ENCODE measurements around the gene CAP2. TPM values are rescaled to one million over a fixed set of nuclear protein-coding genes. Genes with fewer than 3 reads are reported as not detected.
"Not testable (repeated sequence)": the region's sequence is repeated elsewhere in the genome, so short reads cannot be mapped to it uniquely, and the experiment has no call there.

The CAP2 gene
- total RNA-seq, 2 experiments from 2014 or later = not detected

- peaks cover 48% of the 10 kb centered on the region for H3K27me3 Mint-ChIP-seq
- DNase-seq (no peak), ATAC-seq (no peak)
- CTCF ChIA-PET = no interaction called here
- H3K36me3 Mint-ChIP-seq (ENCODE audit: low read depth) = peaks cover 1% of the 10 kb centered on the region
- no peak overlapping the region for H3K4me3 Mint-ChIP-seq
- no peaks in the 10 kb centered on the region for H3K9me3 Mint-ChIP-seq
- POLR2A ChIA-PET = no interaction called here
- TF ChIP-seq, protein P1, sequence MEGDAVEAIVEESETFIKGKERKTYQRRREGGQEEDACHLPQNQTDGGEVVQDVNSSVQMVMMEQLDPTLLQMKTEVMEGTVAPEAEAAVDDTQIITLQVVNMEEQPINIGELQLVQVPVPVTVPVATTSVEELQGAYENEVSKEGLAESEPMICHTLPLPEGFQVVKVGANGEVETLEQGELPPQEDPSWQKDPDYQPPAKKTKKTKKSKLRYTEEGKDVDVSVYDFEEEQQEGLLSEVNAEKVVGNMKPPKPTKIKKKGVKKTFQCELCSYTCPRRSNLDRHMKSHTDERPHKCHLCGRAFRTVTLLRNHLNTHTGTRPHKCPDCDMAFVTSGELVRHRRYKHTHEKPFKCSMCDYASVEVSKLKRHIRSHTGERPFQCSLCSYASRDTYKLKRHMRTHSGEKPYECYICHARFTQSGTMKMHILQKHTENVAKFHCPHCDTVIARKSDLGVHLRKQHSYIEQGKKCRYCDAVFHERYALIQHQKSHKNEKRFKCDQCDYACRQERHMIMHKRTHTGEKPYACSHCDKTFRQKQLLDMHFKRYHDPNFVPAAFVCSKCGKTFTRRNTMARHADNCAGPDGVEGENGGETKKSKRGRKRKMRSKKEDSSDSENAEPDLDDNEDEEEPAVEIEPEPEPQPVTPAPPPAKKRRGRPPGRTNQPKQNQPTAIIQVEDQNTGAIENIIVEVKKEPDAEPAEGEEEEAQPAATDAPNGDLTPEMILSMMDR (IDR thresholded peaks at IDR 0.05) = no peak
- no peak overlapping the region for H3K27ac Mint-ChIP-seq
- H3K4me1 Mint-ChIP-seq (ENCODE audit: low read depth) = peaks cover 4% of the 10 kb centered on the region
- intact Hi-C loops (cut with micrococcal nuclease) = no loop called here
These were observed 2.9 kb downstream of the CAP2 start for GRCh38 chr6:17396256-17396655.

- DNase-seq (no peak), ATAC-seq (no peak)
- peaks cover 4% of the 10 kb centered on the region for H3K4me1 Mint-ChIP-seq (ENCODE audit: low read depth)
- CTCF ChIA-PET = no interaction called here
- H3K9me3 Mint-ChIP-seq = no peaks in the 10 kb centered on the region
- TF ChIP-seq, protein P1 (IDR thresholded peaks at IDR 0.05) = no peak
- H3K27ac Mint-ChIP-seq = no peak overlapping the region
- peaks cover 1% of the 10 kb centered on the region for H3K36me3 Mint-ChIP-seq (ENCODE audit: low read depth)
- peaks cover 33% of the 10 kb centered on the region for H3K27me3 Mint-ChIP-seq
- no peak overlapping the region for H3K4me3 Mint-ChIP-seq
- POLR2A ChIA-PET = no interaction called here
- intact Hi-C loops (cut with micrococcal nuclease) = no loop called here
These were observed 4.4 kb downstream of the CAP2 start for GRCh38 chr6:17397764-17398194.

DNA sequence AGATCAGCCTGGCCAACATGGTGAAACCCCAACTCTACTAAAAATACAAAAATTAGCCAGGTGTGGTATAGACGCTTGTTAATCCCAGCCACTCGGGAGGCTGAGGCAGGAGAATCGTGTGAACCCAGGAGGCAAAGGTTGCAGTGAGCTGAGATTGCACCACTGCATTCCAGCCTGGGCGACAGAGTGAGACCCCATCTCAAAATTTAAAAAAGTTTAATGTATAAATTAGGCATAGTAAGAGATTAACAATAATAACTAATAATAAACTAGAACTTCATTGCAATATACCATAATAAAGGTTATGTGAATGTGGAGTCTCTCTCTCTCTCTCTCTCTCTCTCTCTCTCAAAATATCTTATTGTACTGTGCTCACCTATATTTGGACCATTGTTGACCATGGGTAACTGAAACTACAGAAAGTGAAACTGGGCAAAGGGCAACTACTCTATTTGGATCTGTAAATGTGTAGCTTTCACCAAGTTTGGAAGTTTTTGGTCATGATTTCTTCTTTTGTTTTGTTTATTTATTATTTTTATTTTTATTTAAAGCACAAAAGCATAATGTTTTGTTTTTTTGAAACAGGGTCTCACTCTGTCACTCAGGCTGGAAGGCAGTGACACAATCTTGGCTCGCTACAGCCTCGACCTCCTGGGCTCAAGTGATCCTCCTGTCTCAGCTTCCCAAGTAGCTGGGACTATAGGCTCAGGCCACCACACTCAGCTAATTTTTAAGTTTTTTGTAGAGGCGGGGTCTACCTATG lies 12.0 kb downstream of the CAP2 start:
- H3K36me3 Mint-ChIP-seq (ENCODE audit: low read depth); CTCF ChIA-PET; intact Hi-C loops (cut with micrococcal nuclease); H3K4me3 Mint-ChIP-seq; H3K9me3 Mint-ChIP-seq; ATAC-seq; H3K27ac Mint-ChIP-seq; H3K27me3 Mint-ChIP-seq; H3K4me1 Mint-ChIP-seq (ENCODE audit: low read depth); DNase-seq; POLR2A ChIA-PET: not testable (repeated sequence)

DNA sequence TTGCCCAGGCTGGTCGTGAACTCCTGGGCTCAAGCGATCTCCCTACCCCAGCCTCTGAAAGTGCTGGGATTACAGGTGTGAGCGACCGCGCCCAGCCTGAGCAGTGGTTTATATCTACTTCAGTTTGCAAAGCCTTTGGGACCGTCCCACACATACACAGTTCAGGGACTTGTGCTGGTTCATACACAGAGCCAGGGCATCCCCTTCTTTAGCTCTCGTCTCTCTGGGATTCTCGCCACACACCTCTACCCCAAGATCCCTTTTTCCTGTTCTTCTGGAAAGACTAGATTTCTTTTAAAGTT lies 12.5 kb downstream of the CAP2 start:
- Mint-ChIP-seq H3K36me3 (ENCODE audit: low read depth) (no peaks in the 10 kb centered on the region), H3K4me1 (ENCODE audit: low read depth) (no peaks in the 10 kb centered on the region), H3K4me3 (no peak overlapping the region), H3K27me3 (no peaks in the 10 kb centered on the region), H3K27ac (no peak overlapping the region), H3K9me3 (no peaks in the 10 kb centered on the region)
- DNase-seq (no peak), ATAC-seq (no peak)
- intact Hi-C loops (cut with micrococcal nuclease) = no loop called here
- CTCF ChIA-PET = no interaction called here
- TF ChIP-seq, protein P1 (IDR thresholded peaks at IDR 0.05) = no peak
- POLR2A ChIA-PET = no interaction called here

- no peaks in the 10 kb centered on the region for H3K27me3 Mint-ChIP-seq
- H3K4me3 Mint-ChIP-seq = no peak overlapping the region
- ChIA-PET CTCF (no interaction called here), POLR2A (interaction anchor here (0.7 kb wide), 1 partner anchor 615 kb away, joined by 4 read pairs; no protein-coding TSS in a partner anchor)
- H3K36me3 Mint-ChIP-seq (ENCODE audit: low read depth) = no peaks in the 10 kb centered on the region
- TF ChIP-seq, protein P1 (IDR thresholded peaks at IDR 0.05) = no peak
- H3K9me3 Mint-ChIP-seq = no peaks in the 10 kb centered on the region
- intact Hi-C loops (cut with micrococcal nuclease) = no loop called here
- no peaks in the 10 kb centered on the region for H3K4me1 Mint-ChIP-seq (ENCODE audit: low read depth)
- ATAC-seq (no peak), DNase-seq (no peak)
- H3K27ac Mint-ChIP-seq = no peak overlapping the region
These were observed 14.7 kb downstream of the CAP2 start for GRCh38 chr6:17408081-17408480.
